Right atrium auricular region (tissue), 2 donors: ENCODE results near the gene PMVK. TPM values are rescaled to one million over a fixed set of nuclear protein-coding genes. Genes with fewer than 3 reads are reported as not detected.

Experiments
- DNase-seq: peaks from one replicate; pipeline ENCODE4 v3.0.0-alpha.2; 2019; ENCODE audit warnings: low spot score
- H3K27ac ChIP-seq, 2 donors: fragments of 200-600 bp; sonication (generic); 1 replicate in 1 of 2; 2 replicates in 1 of 2; pipeline ENCODE4 v1.5.1; 2016 to 2019
- H3K27me3 ChIP-seq, 2 donors: fragments of 200-600 bp; sonication (generic); one replicate each; pipeline versions ENCODE4 v1.5.1 to v1.6.0; 2017 to 2019
- H3K36me3 ChIP-seq: fragments of 200-600 bp; sonication (generic); one replicate; pipeline ENCODE4 v1.5.1; 2016
- H3K4me1 ChIP-seq, 2 donors: fragments of 200-600 bp; sonication (generic); one replicate each; pipeline versions ENCODE4 v1.5.1 to v1.6.0; 2017 to 2019
- H3K4me3 ChIP-seq, 2 donors: fragments of 200-600 bp; sonication (generic); 1 replicate in 1 of 2; 2 replicates in 1 of 2; pipeline ENCODE4 v1.5.1; 2017 to 2019; ENCODE audit warnings: mild to moderate bottlenecking in 1 of 2, moderate library complexity in 1 of 2
- H3K9me3 ChIP-seq, 2 donors: fragments of 200-600 bp; sonication (generic); one replicate each; pipeline ENCODE4 v1.5.1; 2019
- total RNA-seq, 2 donors: library from RNA; depleted of rRNA; stranded (reverse); fragments of >200 nt; gene quantifications; one replicate each; pipeline ENCODE4 v1.1.0, GENCODE V29; 2016
- TF ChIP-seq, protein P1 (sequence below), 2 donors: fragments of 200-600 bp; sonication (generic); IDR thresholded peaks; one replicate each; pipeline ENCODE4 v1.5.1; 2019; ENCODE audit warnings: antibody characterized with exemption in 2 of 2

Gene PMVK
- total RNA-seq, 2 donors from 2014 or later: 15.7 to 21.2 TPM

DNA sequence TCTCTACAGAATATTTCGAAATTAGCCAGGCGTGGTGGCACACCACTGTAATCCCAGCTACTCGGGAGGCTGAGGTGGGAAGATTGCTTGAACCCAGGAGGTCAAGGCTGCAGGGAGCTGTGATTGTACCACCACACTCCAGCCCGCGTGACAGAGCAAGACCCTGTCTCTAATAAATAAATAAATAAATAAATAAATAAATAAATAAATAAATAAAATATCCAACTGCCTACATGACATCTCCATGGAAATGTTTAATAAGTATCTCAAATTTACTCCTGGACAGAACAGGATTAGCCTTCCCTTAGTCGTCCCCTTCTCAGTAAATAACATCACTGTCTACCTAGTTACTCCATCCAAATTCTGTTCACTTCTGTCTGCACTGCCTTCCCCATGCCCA lies 37.5 kb downstream of the PMVK start:
- H3K36me3 ChIP-seq: no peaks in the 10 kb centered on the region
- no peaks in the 10 kb centered on the region for H3K27me3 ChIP-seq
- no peaks in the 10 kb centered on the region for H3K9me3 ChIP-seq
- no peak for DNase-seq
- TF ChIP-seq, protein P1, sequence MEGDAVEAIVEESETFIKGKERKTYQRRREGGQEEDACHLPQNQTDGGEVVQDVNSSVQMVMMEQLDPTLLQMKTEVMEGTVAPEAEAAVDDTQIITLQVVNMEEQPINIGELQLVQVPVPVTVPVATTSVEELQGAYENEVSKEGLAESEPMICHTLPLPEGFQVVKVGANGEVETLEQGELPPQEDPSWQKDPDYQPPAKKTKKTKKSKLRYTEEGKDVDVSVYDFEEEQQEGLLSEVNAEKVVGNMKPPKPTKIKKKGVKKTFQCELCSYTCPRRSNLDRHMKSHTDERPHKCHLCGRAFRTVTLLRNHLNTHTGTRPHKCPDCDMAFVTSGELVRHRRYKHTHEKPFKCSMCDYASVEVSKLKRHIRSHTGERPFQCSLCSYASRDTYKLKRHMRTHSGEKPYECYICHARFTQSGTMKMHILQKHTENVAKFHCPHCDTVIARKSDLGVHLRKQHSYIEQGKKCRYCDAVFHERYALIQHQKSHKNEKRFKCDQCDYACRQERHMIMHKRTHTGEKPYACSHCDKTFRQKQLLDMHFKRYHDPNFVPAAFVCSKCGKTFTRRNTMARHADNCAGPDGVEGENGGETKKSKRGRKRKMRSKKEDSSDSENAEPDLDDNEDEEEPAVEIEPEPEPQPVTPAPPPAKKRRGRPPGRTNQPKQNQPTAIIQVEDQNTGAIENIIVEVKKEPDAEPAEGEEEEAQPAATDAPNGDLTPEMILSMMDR (IDR thresholded peaks at IDR 0.05): no peak
- no peak overlapping the region for H3K27ac ChIP-seq
- no peak overlapping the region for H3K4me3 ChIP-seq
- H3K4me1 ChIP-seq: peaks cover 0 to 5% of the 10 kb centered on the region in 2 donors

DNA sequence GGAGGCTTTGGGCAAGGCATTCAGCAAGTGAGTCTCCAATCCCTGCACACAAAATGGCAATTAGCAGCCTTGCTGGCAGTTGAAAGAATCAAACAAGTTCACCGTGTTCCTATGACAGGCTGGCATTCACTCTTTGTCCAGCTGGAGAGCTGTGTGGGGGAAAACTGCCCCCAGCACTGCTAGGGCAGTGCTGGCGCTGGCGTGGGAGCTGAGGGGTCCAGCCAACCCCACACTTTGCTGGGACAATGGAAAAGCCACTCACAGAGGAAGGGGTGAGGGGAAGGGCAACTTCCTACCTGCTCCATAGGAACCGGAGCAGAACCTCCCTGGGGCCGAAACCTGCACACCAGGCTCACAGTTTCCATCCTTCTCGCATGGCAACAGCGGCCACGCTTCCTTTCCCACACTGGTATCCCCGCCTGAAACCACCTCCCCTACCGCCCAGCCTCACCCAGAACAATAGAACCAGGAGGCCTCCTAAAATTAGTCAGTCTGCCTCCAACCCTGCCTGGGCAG lies 39.7 kb downstream of the PMVK start:
- Histone ChIP-seq H3K27me3 (no peaks in the 10 kb centered on the region), H3K9me3 (no peaks in the 10 kb centered on the region), H3K36me3 (no peaks in the 10 kb centered on the region), H3K4me3 (no peak overlapping the region), H3K4me1 (peaks cover 0 to 5% of the 10 kb centered on the region in 2 donors), H3K27ac (no peak overlapping the region)
- no peak for DNase-seq
- TF ChIP-seq, protein P1 (IDR thresholded peaks at IDR 0.05): no peak

DNA sequence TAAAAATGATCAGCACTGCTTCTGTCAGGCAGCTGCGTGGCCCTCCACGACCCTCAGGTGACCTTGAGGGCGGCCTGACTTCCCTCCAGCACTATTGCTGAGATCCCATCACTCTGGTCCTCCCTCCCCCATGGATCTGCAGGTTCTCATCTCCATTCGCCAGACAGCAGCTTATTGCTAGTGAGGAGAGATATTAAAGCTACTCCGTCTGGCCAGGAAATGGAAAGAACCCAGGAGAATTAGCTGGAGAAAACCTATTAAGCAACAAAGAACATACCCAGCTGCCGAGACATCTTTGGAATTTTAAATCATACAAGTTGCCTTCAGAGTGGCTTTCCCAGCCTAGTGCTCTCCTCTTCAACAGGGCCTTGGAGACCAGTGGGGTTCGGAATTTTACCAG lies 40.7 kb downstream of the PMVK start:
- Histone ChIP-seq H3K27me3 (no peaks in the 10 kb centered on the region), H3K27ac (no peak overlapping the region), H3K9me3 (no peaks in the 10 kb centered on the region), H3K36me3 (no peaks in the 10 kb centered on the region), H3K4me3 (no peak overlapping the region), H3K4me1 (peaks cover 0 to 5% of the 10 kb centered on the region in 2 donors)
- DNase-seq: no peak
- TF ChIP-seq, protein P1 (IDR thresholded peaks at IDR 0.05): no peak

DNA sequence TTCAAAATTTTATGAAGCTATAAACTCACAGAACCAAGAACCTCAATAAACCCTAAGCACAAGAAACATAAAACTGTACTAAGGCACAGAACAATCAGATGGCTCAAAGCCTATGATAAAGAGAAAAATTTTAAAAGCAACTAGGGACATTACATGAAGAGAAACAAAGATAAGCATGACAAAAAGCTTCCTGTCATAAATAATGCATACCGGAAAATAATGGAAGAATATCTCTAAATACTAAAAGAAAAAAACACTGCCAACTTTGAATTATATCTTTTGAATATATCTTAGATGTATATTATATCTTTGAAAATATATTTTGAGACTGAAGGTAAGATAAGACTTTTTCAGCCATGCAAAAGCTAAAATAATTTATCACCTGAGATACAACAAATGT lies 45.1 kb downstream of the PMVK start:
- no peak for DNase-seq
- Histone ChIP-seq H3K4me1 (no peaks in the 10 kb centered on the region), H3K27me3 (no peaks in the 10 kb centered on the region), H3K27ac (no peak overlapping the region), H3K9me3 (no peaks in the 10 kb centered on the region), H3K4me3 (no peak overlapping the region), H3K36me3 (no peaks in the 10 kb centered on the region)
- TF ChIP-seq, protein P1 (IDR thresholded peaks at IDR 0.05): no peak

DNA sequence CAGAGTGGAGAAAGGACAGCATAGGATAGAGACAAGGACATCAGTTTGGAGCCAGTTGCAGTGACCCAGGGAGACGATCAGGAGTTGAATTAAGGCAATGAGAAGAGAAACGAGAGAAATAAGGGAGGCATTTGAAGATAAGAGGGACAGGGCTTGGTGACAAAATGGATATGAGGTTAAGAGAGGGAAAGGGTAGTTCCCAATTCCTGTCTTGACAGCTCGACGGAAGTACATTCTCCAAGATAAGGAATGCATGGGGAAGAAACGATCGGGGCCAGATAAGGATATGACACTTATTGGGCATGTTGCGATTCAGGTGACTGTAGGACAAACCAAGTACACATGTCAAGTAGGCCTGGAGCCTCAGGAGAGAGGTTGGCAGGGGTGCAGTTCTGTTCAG lies 47.8 kb downstream of the PMVK start:
- no peaks in the 10 kb centered on the region for H3K9me3 ChIP-seq
- TF ChIP-seq, protein P1 (IDR thresholded peaks at IDR 0.05): no peak
- no peak overlapping the region for H3K4me3 ChIP-seq
- DNase-seq: no peak
- H3K27me3 ChIP-seq: no peaks in the 10 kb centered on the region
- H3K36me3 ChIP-seq: no peaks in the 10 kb centered on the region
- peaks cover 0 to 10% of the 10 kb centered on the region in 2 donors for H3K4me1 ChIP-seq
- no peak overlapping the region for H3K27ac ChIP-seq
